Glutamatergic neuron (in vitro differentiated cells): ENCODE data around the gene ASCL2. TPM values are rescaled to one million over a fixed set of nuclear protein-coding genes. Genes with fewer than 3 reads are reported as not detected.

Source experiments
- DNase-seq: peaks from one replicate; pipeline ENCODE4 v3.0.0; 2022
- H3K27ac Mint-ChIP-seq: one replicate; pipeline ENCODE4 v1.8.0; 2020; ENCODE audit warnings: mild to moderate bottlenecking, mixed read lengths, inconsistent platforms; ENCODE audit not compliant: unreplicated experiment
- H3K27me3 Mint-ChIP-seq: one replicate; pipeline ENCODE4 v1.8.0; 2020; ENCODE audit warnings: mild to moderate bottlenecking, moderate library complexity, mixed read lengths, inconsistent platforms; ENCODE audit not compliant: unreplicated experiment
- H3K36me3 Mint-ChIP-seq: one replicate; pipeline ENCODE4 v1.8.0; 2020; ENCODE audit warnings: mild to moderate bottlenecking, mixed read lengths, inconsistent platforms; ENCODE audit not compliant: unreplicated experiment
- H3K4me1 Mint-ChIP-seq: one replicate; pipeline ENCODE4 v1.8.0; 2020; ENCODE audit warnings: mild to moderate bottlenecking, low read depth, mixed read lengths, inconsistent platforms; ENCODE audit not compliant: unreplicated experiment
- H3K4me3 Mint-ChIP-seq: one replicate; pipeline ENCODE4 v1.8.0; 2020; ENCODE audit warnings: mild to moderate bottlenecking, mixed read lengths, inconsistent platforms; ENCODE audit not compliant: unreplicated experiment
- H3K9me3 Mint-ChIP-seq: one replicate; pipeline ENCODE4 v1.8.0; 2020; ENCODE audit warnings: mild to moderate bottlenecking, moderate library complexity, mixed read lengths, inconsistent platforms; ENCODE audit not compliant: unreplicated experiment
- total RNA-seq: library from RNA; stranded (reverse); fragmentation: NEBNext Ultra II Directional; extraction: Animal tissue kit (Norgen Biotek cat#: 25700); gene quantifications from one replicate; pipeline ENCODE4 v1.2.1, GENCODE V29; 2021; ENCODE audit not compliant: unreplicated experiment
- TF ChIP-seq, protein P1 (sequence below): fragments of 200-600 bp; sonication (generic); IDR thresholded peaks from one replicate; pipeline ENCODE4 v1.5.0; 2021; ENCODE audit not compliant: partially characterized antibody, unreplicated experiment

The ASCL2 gene
- total RNA-seq, 1 donor from 2014 or later, result not detected

- TF ChIP-seq, protein P1, sequence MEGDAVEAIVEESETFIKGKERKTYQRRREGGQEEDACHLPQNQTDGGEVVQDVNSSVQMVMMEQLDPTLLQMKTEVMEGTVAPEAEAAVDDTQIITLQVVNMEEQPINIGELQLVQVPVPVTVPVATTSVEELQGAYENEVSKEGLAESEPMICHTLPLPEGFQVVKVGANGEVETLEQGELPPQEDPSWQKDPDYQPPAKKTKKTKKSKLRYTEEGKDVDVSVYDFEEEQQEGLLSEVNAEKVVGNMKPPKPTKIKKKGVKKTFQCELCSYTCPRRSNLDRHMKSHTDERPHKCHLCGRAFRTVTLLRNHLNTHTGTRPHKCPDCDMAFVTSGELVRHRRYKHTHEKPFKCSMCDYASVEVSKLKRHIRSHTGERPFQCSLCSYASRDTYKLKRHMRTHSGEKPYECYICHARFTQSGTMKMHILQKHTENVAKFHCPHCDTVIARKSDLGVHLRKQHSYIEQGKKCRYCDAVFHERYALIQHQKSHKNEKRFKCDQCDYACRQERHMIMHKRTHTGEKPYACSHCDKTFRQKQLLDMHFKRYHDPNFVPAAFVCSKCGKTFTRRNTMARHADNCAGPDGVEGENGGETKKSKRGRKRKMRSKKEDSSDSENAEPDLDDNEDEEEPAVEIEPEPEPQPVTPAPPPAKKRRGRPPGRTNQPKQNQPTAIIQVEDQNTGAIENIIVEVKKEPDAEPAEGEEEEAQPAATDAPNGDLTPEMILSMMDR, result no peak
- Mint-ChIP-seq H3K36me3 (no peaks in the 10 kb centered on the region), H3K4me3 (no peak overlapping the region), H3K27ac (no peak overlapping the region), H3K4me1 (no peaks in the 10 kb centered on the region), H3K9me3 (peaks cover 2% of the 10 kb centered on the region), H3K27me3 (peaks cover 2% of the 10 kb centered on the region)
- DNase-seq, result no peak
These were observed 32.0 kb upstream of the ASCL2 start for GRCh38 chr11:2302306-2302895.

DNA sequence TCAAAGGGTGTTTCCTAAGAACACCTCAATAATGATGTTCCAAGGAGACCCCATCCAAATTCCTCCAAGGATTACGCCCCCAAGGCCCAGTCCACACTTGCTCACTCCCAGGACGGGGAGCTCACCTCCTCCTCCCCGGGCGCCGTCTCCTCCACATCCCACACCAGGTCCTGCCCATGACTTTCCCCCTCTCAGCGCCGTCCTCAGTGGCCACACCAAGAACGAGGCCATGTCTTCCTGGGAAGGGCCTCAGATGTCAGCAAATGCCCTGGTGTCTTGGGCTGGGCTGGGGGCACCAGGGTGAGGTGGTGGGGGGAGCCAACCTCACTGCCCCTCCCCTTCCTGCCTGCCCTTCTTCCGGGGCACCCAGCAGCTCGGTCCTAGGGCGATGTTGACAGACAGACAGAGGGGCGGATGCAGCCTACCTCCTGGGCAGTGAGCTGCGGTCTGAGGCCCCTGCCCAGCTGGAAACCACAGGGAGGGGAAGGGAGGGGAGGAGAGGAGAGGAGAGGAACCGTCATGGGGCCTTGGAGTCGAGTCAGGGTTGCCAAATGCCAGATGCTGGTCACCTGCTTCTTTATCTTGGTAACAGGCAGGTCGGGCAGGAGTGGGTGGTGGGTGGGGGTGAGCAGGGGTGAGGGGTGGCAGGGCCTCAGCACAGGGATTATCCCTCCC is 31.4 kb upstream of the ASCL2 start, which contains the start of the genes C11orf21 and TSPAN32:
Gene C11orf21, minus strand, starts transcription at position 288 of the 675 bp plus-strand sequence. Its CDS starts 110 bp downstream, at position 178.
Gene TSPAN32, plus strand, starts transcription at position 383 of the 675 bp plus-strand sequence. Its CDS starts 137 bp downstream, at position 520.
- H3K27me3 Mint-ChIP-seq, result peaks cover 2% of the 10 kb centered on the region
- peaks cover 2% of the 10 kb centered on the region for H3K9me3 Mint-ChIP-seq
- no peaks in the 10 kb centered on the region for H3K36me3 Mint-ChIP-seq
- H3K4me3 Mint-ChIP-seq, result no peak within 1 kb of the TSS
- no peak for DNase-seq
- no peak within 1 kb of the TSS for H3K27ac Mint-ChIP-seq
- H3K4me1 Mint-ChIP-seq, result no peaks in the 10 kb centered on the region
- TF ChIP-seq, protein P1, result no peak

DNA sequence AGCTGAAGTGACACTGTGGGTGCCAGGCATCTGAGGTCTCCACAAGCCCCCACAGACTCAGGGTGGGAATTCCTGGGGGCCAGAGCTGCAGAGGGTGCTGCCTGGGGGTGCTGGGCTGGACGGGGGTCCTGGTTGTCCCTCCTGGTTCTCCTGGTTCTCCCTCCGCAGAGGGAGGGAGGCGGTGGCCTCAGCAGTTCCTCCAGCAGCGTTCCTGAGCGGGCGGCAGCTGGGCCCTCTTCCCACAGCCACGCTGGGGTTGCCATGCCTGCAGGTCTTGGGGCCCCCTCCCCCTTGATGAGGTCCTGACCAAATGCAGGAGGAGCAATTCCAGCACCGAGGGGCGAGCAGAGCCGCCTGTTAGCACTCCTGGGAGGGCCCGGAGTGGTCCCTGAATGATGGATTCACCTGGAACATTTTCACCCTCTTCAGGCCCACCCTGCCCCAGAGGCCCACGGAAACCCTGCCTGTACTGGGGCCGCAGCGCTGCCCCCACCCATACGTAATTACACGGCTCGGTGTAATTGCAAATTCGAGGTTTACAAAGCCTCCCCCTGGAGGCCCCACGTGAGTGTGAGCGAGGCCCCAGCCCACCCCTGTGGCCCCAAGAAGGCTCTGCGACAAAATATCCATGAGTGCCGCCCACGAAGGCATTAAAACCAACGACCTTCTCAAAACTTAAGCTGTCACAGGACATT is 30.7 kb upstream of the ASCL2 start:
- H3K9me3 Mint-ChIP-seq, result peaks cover 2% of the 10 kb centered on the region
- DNase-seq, result peak; percentile 16
- H3K4me1 Mint-ChIP-seq, result no peaks in the 10 kb centered on the region
- no peak overlapping the region for H3K4me3 Mint-ChIP-seq
- no peak overlapping the region for H3K27ac Mint-ChIP-seq
- peaks cover 2% of the 10 kb centered on the region for H3K27me3 Mint-ChIP-seq
- H3K36me3 Mint-ChIP-seq, result no peaks in the 10 kb centered on the region
- TF ChIP-seq, protein P1, result no peak

- H3K9me3 Mint-ChIP-seq, result peaks cover 2% of the 10 kb centered on the region
- no peaks in the 10 kb centered on the region for H3K4me1 Mint-ChIP-seq
- H3K4me3 Mint-ChIP-seq, result no peak overlapping the region
- DNase-seq, result peak; percentile 19
- H3K27ac Mint-ChIP-seq, result no peak overlapping the region
- peaks cover 2% of the 10 kb centered on the region for H3K27me3 Mint-ChIP-seq
- no peaks in the 10 kb centered on the region for H3K36me3 Mint-ChIP-seq
- TF ChIP-seq, protein P1, result no peak
These were observed 30.0 kb upstream of the ASCL2 start for GRCh38 chr11:2300290-2300935.
